ENCODE measurements around the gene FA2H. TPM values are rescaled to one million over a fixed set of nuclear protein-coding genes. Genes with fewer than 3 reads are reported as not detected.

The FA2H gene
- total and polyA plus RNA-seq, 2 donors from 2014 or later: 4.2 to 10.3 TPM

- FAIRE-seq (no peak), DNase-seq (no peak)
- Histone ChIP-seq H3K4me3 (ENCODE audit: low read length in 3 of 3) (no peak overlapping the region), H3K36me3 (ENCODE audit: control insufficient read depth in 2 of 3, insufficient read depth in 3 of 3, low read length in 3 of 3) (no peaks in the 10 kb centered on the region), H3K27me3 (ENCODE audit: control insufficient read depth, insufficient read depth, low read length) (no peaks in the 10 kb centered on the region), H3K9me3 (ENCODE audit: control insufficient read depth in 2 of 3, insufficient read depth in 1 of 3, low read length in 3 of 3) (peaks cover 0 to 2% (median under 1%) of the 10 kb centered on the region in 3 donors), H3K9ac (ENCODE audit: low read length in 3 of 3) (no peak overlapping the region), H3K27ac (ENCODE audit: low read depth in 2 of 2, low read length in 2 of 2) (no peak overlapping the region), H3K4me1 (ENCODE audit: control insufficient read depth in 2 of 3, insufficient read depth in 2 of 3, low read depth in 1 of 3, low read length in 3 of 3) (no peaks in the 10 kb centered on the region)
- TF ChIP-seq, protein P1, sequence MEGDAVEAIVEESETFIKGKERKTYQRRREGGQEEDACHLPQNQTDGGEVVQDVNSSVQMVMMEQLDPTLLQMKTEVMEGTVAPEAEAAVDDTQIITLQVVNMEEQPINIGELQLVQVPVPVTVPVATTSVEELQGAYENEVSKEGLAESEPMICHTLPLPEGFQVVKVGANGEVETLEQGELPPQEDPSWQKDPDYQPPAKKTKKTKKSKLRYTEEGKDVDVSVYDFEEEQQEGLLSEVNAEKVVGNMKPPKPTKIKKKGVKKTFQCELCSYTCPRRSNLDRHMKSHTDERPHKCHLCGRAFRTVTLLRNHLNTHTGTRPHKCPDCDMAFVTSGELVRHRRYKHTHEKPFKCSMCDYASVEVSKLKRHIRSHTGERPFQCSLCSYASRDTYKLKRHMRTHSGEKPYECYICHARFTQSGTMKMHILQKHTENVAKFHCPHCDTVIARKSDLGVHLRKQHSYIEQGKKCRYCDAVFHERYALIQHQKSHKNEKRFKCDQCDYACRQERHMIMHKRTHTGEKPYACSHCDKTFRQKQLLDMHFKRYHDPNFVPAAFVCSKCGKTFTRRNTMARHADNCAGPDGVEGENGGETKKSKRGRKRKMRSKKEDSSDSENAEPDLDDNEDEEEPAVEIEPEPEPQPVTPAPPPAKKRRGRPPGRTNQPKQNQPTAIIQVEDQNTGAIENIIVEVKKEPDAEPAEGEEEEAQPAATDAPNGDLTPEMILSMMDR (IDR thresholded peaks at IDR 0.05; ENCODE audit: borderline replicate concordance, extremely low read depth, insufficient read depth): no peak
- intact Hi-C loops (cut with DNase I): no loop called here
Observed at GRCh38 chr16:74721716-74722115, 52.9 kb downstream of the FA2H start.

DNA sequence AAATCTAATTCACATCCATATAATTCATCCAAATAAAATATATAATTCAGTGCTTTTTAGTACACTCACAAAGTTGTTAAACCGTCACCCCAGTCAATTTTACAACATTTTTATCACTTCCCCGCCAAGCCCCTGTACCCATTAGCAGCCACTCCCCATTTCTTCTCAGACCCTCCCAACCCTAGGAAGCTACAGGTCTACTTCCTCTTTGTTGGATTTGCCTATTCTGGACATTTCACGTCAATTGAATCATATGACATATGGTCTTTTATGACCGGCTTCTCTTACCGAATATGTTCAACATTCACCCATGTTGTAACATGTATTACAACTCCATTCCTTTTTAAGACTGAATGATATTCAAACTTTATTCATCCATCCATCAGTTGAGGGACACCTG, 54.0 kb downstream of the FA2H start:
- no peak overlapping the region for H3K27ac ChIP-seq (ENCODE audit: low read depth in 2 of 2, low read length in 2 of 2)
- DNase-seq: no peak
- TF ChIP-seq, protein P1 (IDR thresholded peaks at IDR 0.05; ENCODE audit: borderline replicate concordance, extremely low read depth, insufficient read depth): no peak
- H3K4me1 ChIP-seq (ENCODE audit: control insufficient read depth in 2 of 3, insufficient read depth in 2 of 3, low read depth in 1 of 3, low read length in 3 of 3): no peaks in the 10 kb centered on the region
- no peaks in the 10 kb centered on the region for H3K27me3 ChIP-seq (ENCODE audit: control insufficient read depth, insufficient read depth, low read length)
- FAIRE-seq: no peak
- no peak overlapping the region for H3K4me3 ChIP-seq (ENCODE audit: low read length in 3 of 3)
- no peak overlapping the region for H3K9ac ChIP-seq (ENCODE audit: low read length in 3 of 3)
- no peaks in the 10 kb centered on the region for H3K36me3 ChIP-seq (ENCODE audit: control insufficient read depth in 2 of 3, insufficient read depth in 3 of 3, low read length in 3 of 3)
- no peaks in the 10 kb centered on the region for H3K9me3 ChIP-seq (ENCODE audit: control insufficient read depth in 2 of 3, insufficient read depth in 1 of 3, low read length in 3 of 3)
- intact Hi-C loops (cut with DNase I): no loop called here

- Histone ChIP-seq H3K4me1 (ENCODE audit: control insufficient read depth in 2 of 3, insufficient read depth in 2 of 3, low read depth in 1 of 3, low read length in 3 of 3) (no peaks in the 10 kb centered on the region), H3K36me3 (ENCODE audit: control insufficient read depth in 2 of 3, insufficient read depth in 3 of 3, low read length in 3 of 3) (no peaks in the 10 kb centered on the region), H3K4me3 (ENCODE audit: low read length in 3 of 3) (no peak overlapping the region), H3K27ac (ENCODE audit: low read depth in 2 of 2, low read length in 2 of 2) (no peak overlapping the region), H3K27me3 (ENCODE audit: control insufficient read depth, insufficient read depth, low read length) (no peaks in the 10 kb centered on the region), H3K9me3 (ENCODE audit: control insufficient read depth in 2 of 3, insufficient read depth in 1 of 3, low read length in 3 of 3) (no peaks in the 10 kb centered on the region), H3K9ac (ENCODE audit: low read length in 3 of 3) (no peak overlapping the region)
- DNase-seq (no peak), FAIRE-seq (no peak)
- TF ChIP-seq, protein P1 (IDR thresholded peaks at IDR 0.05; ENCODE audit: borderline replicate concordance, extremely low read depth, insufficient read depth): no peak
- intact Hi-C loops (cut with DNase I): no loop called here
Observed at GRCh38 chr16:74718741-74719610, 55.6 kb downstream of the FA2H start.

Measured in kidney (tissue), 14 donors.